H1 (cell line): ENCODE measurements around the gene CST4.
"Not testable (repeated sequence)": the region's sequence is repeated elsewhere in the genome, so short reads cannot be mapped to it uniquely, and the experiment has no call there.

Source experiments
- CTCF ChIP-seq, 3 experiments: IDR thresholded peaks; 1 replicate in 2 of 3; 2 replicates in 1 of 3; pipeline versions ENCODE4 v1.5.1 to v1.6.1; 2011; ENCODE audit warnings: low read length in 3 of 3, mild to moderate bottlenecking in 3 of 3, inconsistent platforms in 2 of 3, low read depth in 1 of 3, moderate library complexity in 1 of 3; ENCODE audit not compliant: insufficient read depth in 1 of 3; ENCODE audit errors: control extremely low read depth in 1 of 3
- EP300 ChIP-seq, 2 experiments: IDR thresholded peaks; 1 replicate in 1 of 2; 2 replicates in 1 of 2; pipeline ENCODE4 v1.6.1; 2011 to 2012; ENCODE audit warnings: low read depth in 2 of 2, low read length in 2 of 2, mild to moderate bottlenecking in 2 of 2, borderline replicate concordance in 1 of 2, inconsistent platforms in 1 of 2, moderate library complexity in 1 of 2
- KDM1A ChIP-seq: fragments of 200-600, 300-600 bp; sonication (generic); IDR thresholded peaks from 2 replicates; pipeline ENCODE4 v1.7.1; 2016; ENCODE audit warnings: mild to moderate bottlenecking, low read length, borderline replicate concordance
- MAX ChIP-seq: IDR thresholded peaks from 2 replicates; pipeline ENCODE4 v1.6.1; 2012; ENCODE audit warnings: inconsistent platforms
- POLR2AphosphoS5 ChIP-seq: IDR thresholded peaks from 2 replicates; pipeline ENCODE4 v1.6.1; 2011; ENCODE audit warnings: low read depth, low read length
- RAD21 ChIP-seq, 2 experiments: IDR thresholded peaks in 1 of 2; conservative IDR thresholded peaks in 1 of 2; 2 replicates each; pipeline ENCODE4 v1.6.1; 2011; ENCODE audit warnings: low read depth in 2 of 2, low read length in 2 of 2, improper control_type of control experiment in 1 of 2, inconsistent platforms in 1 of 2, mild to moderate bottlenecking in 1 of 2, moderate library complexity in 1 of 2
- RNF2 ChIP-seq: fragments of 200-900, 300-1000 bp; sonication (generic); IDR thresholded peaks from 2 replicates; pipeline ENCODE4 v1.7.1; 2016; ENCODE audit warnings: borderline replicate concordance, low read depth, mild to moderate bottlenecking, antibody characterized with exemption, low read length; ENCODE audit not compliant: poor library complexity, severe bottlenecking; ENCODE audit errors: missing control alignments
- SRF ChIP-seq: IDR thresholded peaks from 2 replicates; pipeline ENCODE4 v1.6.1; 2011; ENCODE audit warnings: mild to moderate bottlenecking, low read depth, low read length, moderate library complexity

- not testable (repeated sequence) for TF ChIP-seq POLR2AphosphoS5; RAD21 (IDR thresholded peaks at IDR 0.05 in 1 of 2, conservative IDR thresholded peaks at IDR 0.05 in 1 of 2; ENCODE audit: low read depth in 2 of 2, low read length in 2 of 2); EP300 (IDR thresholded peaks at IDR 0.05; ENCODE audit: borderline replicate concordance in 1 of 2, low read depth in 2 of 2, low read length in 2 of 2); KDM1A; MAX; SRF; CTCF (IDR thresholded peaks at IDR 0.05; ENCODE audit: control extremely low read depth in 1 of 3, insufficient read depth in 1 of 3, low read depth in 1 of 3, low read length in 3 of 3); RNF2
These were observed 45.6 kb upstream of the CST4 start for GRCh38 chr20:23734440-23734839.
